GM10248 (cell line): ENCODE measurements around the gene ATP2C2.
"Not testable (repeated sequence)": the region's sequence is repeated elsewhere in the genome, so short reads cannot be mapped to it uniquely, and the experiment has no call there.

ENCODE experiments used
- CTCF ChIA-PET: fragments of 300-600 bp; sonication (Branson Sonifier 250); formaldehyde crosslinking; extraction: SDS; loops from one replicate; lab custom pipeline; 2021; ENCODE audit warnings: antibody characterized with exemption; lab: Yijun Ruan, JAX
- POLR2A ChIA-PET: fragments of 350-650 bp; sonication (Branson Sonifier 250); formaldehyde crosslinking; extraction: SDS; loops from one replicate; lab custom pipeline; 2020; ENCODE audit warnings: antibody characterized with exemption; lab: Yijun Ruan, JAX
- DNase-seq: peaks from one replicate; pipeline ENCODE4 v3.0.0; 2012; ENCODE audit errors: extremely low spot score
- CTCF ChIP-seq: IDR thresholded peaks from 2 replicates; pipeline ENCODE4 v1.5.1; 2012; ENCODE audit warnings: mild to moderate bottlenecking, low read depth; ENCODE audit errors: extremely low read depth, missing control alignments, control extremely low read depth

The ATP2C2 gene

GRCh38 chr16:84331998-84332780, 36.1 kb upstream of the ATP2C2 start:
- no peak for TF ChIP-seq CTCF
- no peak for DNase-seq
- POLR2A ChIA-PET: no interaction called here
- CTCF ChIA-PET: no interaction called here

- CTCF ChIA-PET: no interaction called here
- POLR2A ChIA-PET: no interaction called here
- no peak for DNase-seq
- TF ChIP-seq CTCF: no peak
Measured at GRCh38 chr16:84332975-84333684, 35.2 kb upstream of the ATP2C2 start.

- DNase-seq: no peak
- POLR2A ChIA-PET: no interaction called here
- TF ChIP-seq CTCF: no peak
- CTCF ChIA-PET: no interaction called here
Measured at GRCh38 chr16:84334058-84334457, 34.3 kb upstream of the ATP2C2 start.

GRCh38 chr16:84334482-84334881, 33.9 kb upstream of the ATP2C2 start:
- no peak for DNase-seq
- POLR2A ChIA-PET: no interaction called here
- CTCF ChIA-PET: no interaction called here
- no peak for TF ChIP-seq CTCF

GRCh38 chr16:84337236-84337635, 31.1 kb upstream of the ATP2C2 start:
- DNase-seq, POLR2A ChIA-PET, CTCF ChIA-PET: not testable (repeated sequence)

GRCh38 chr16:84339311-84339710, 29.0 kb upstream of the ATP2C2 start:
- TF ChIP-seq CTCF: no peak
- no peak for DNase-seq
- ChIA-PET POLR2A (no interaction called here), CTCF (no interaction called here)

GRCh38 chr16:84339766-84340165, 28.6 kb upstream of the ATP2C2 start:
- no peak for TF ChIP-seq CTCF
- ChIA-PET POLR2A (no interaction called here), CTCF (no interaction called here)
- no peak for DNase-seq
